ENCODE results near the gene PRG3. TPM values are rescaled to one million over a fixed set of nuclear protein-coding genes. Genes with fewer than 3 reads are reported as not detected.

Gene PRG3
- total and polyA plus RNA-seq, 8 donors = not detected

DNA sequence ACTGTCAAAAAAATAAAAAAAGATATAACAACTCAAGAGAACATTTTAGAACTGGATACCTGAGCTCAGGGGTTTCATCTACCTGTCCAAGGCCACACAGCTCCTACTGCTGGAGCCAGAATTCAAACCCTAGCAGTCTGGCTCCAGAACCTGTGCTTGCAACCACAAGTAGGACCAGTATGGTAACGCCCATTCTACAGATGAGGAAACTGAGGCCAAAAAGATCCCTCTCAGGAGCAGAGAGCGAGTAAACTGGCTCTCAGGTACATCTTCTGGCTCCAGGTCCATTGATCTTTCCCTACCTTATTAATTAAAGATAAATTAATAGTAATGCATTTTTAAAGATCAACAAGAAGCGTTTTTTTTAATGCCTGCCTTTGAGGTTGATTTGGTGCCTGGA, 23.6 kb downstream of the PRG3 start:
- Histone ChIP-seq H3K4me1 (peaks cover 0 to 8% (median 0%) of the 10 kb centered on the region in 3 donors), H3K36me3 (no peaks in the 10 kb centered on the region), H3K9me3 (no peaks in the 10 kb centered on the region), H3K27me3 (no peaks in the 10 kb centered on the region), H3K27ac (peak overlapping the region in 1 of 4 donors; percentile 47), H3K4me3 (no peak overlapping the region)
- ATAC-seq = no peak
- WGBS, 2 donors = 81 to 83% methylated on average over 3 of the region's 3 CpGs
- intact Hi-C loops (cut with DNase I) = no loop called here
- DNase-seq = no peak
- no peak for FAIRE-seq
- TF ChIP-seq, protein P1, sequence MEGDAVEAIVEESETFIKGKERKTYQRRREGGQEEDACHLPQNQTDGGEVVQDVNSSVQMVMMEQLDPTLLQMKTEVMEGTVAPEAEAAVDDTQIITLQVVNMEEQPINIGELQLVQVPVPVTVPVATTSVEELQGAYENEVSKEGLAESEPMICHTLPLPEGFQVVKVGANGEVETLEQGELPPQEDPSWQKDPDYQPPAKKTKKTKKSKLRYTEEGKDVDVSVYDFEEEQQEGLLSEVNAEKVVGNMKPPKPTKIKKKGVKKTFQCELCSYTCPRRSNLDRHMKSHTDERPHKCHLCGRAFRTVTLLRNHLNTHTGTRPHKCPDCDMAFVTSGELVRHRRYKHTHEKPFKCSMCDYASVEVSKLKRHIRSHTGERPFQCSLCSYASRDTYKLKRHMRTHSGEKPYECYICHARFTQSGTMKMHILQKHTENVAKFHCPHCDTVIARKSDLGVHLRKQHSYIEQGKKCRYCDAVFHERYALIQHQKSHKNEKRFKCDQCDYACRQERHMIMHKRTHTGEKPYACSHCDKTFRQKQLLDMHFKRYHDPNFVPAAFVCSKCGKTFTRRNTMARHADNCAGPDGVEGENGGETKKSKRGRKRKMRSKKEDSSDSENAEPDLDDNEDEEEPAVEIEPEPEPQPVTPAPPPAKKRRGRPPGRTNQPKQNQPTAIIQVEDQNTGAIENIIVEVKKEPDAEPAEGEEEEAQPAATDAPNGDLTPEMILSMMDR (IDR thresholded peaks at IDR 0.05) = no peak

DNA sequence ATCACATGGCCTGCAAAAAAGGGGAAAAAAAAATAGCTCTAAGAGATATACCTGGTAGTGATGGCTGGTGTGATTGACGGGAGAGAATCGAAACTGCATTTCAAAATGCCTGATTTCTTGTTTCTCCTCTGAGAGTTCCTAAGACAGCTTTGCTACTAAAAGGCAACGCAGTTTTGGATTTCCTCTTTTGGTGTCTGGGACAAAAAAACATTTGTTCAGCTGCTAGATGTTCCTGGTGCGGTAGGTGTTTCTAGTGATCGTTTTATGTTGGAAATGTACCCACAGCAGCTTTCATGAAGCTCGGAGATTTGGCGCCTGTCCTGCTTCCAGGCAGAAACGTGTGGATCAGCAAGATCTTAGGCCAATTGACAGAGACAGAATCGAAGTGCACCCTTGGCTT, 24.7 kb downstream of the PRG3 start:
- peak overlapping the region in 2 of 4 donors; percentile 5 to 50 for H3K27ac ChIP-seq
- ATAC-seq = no peak
- H3K9me3 ChIP-seq = no peaks in the 10 kb centered on the region
- DNase-seq = no peak
- WGBS, 2 donors = 34 to 35% methylated on average over 9 of the region's 9 CpGs
- peaks cover 0 to 8% (median 0%) of the 10 kb centered on the region in 3 donors for H3K4me1 ChIP-seq
- TF ChIP-seq, protein P1 (IDR thresholded peaks at IDR 0.05) = no peak
- H3K36me3 ChIP-seq = no peaks in the 10 kb centered on the region
- H3K27me3 ChIP-seq = no peaks in the 10 kb centered on the region
- no peak overlapping the region for H3K4me3 ChIP-seq
- intact Hi-C loops (cut with DNase I) = no loop called here
- no peak for FAIRE-seq

DNA sequence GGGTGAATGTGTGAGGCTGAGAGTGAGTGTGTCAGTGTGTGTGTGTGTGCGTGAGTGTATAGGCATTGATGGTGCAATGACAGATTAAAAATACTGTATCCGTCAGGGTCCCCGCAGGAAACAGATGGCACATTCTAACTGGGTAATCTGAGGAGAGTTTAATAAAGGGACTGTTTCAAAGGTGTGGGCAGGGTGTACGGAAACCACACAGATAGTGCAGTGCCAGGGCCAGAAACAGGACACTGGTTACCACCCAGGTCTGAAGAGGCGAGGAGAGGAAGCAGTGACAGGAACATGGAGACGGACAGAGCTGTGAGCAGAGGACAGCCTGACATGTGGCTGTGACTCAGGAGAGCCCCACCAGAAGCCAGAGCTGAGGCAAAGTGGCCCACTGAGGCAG, 26.3 kb downstream of the PRG3 start:
- 85% methylated on average over 6 of the region's 6 CpGs for WGBS, 2 donors
- H3K27me3 ChIP-seq = no peaks in the 10 kb centered on the region
- no peak overlapping the region for H3K27ac ChIP-seq
- FAIRE-seq (no peak), ATAC-seq (peak in 1 of 4 donors; percentile 12), DNase-seq (no peak)
- intact Hi-C loops (cut with DNase I) = no loop called here
- no peak overlapping the region for H3K4me3 ChIP-seq
- H3K4me1 ChIP-seq = peaks cover 0 to 8% (median 0%) of the 10 kb centered on the region in 3 donors
- H3K36me3 ChIP-seq = no peaks in the 10 kb centered on the region
- H3K9me3 ChIP-seq = no peaks in the 10 kb centered on the region
- TF ChIP-seq, protein P1 (IDR thresholded peaks at IDR 0.05) = no peak

DNA sequence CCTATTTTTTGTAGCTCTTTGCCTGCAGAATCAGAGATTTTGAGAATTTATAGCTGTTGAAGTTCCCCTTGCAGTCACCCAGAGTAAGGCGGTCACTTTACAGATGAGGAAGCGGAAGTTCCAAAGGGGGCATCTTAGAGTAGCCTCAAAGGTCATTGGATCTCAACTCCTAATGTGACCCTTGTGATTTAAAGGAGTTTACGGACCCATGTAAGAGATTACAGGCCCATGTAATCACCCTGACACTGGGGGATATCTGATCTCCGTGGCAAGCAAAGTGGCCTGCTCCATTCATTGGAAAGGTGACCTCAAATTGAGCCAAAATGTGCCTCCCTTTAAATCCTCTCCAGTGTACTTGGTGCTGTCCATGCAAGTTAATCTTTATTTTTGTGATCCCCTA, 27.1 kb downstream of the PRG3 start:
- intact Hi-C loops (cut with DNase I) = no loop called here
- FAIRE-seq (no peak), DNase-seq (no peak), ATAC-seq (no peak)
- Histone ChIP-seq H3K36me3 (no peaks in the 10 kb centered on the region), H3K4me1 (peaks cover 0 to 8% (median 0%) of the 10 kb centered on the region in 3 donors), H3K4me3 (no peak overlapping the region), H3K27me3 (no peaks in the 10 kb centered on the region), H3K9me3 (no peaks in the 10 kb centered on the region), H3K27ac (no peak overlapping the region)
- 77 to 86% methylated on average over 4 of the region's 4 CpGs for WGBS, 2 donors
- TF ChIP-seq, protein P1 (IDR thresholded peaks at IDR 0.05) = no peak

DNA sequence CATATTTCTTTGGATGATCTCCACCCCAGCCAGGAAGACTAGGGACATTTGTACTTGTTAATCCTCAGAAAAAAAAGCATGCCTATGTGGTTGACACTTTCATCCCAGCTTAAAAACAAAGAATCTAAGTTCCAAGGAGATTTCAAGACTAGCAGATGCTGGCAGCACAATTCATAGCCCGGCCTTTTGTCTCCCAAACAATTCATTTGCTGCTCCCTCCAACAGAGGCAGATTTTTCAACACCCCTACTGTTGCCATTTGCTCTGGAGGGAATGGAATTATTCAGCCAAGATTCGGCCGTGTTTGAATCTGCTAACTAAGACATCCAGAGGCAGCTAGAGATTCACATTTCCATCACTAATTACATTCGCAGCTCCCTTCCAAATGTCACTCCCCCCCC, 27.5 kb downstream of the PRG3 start:
- Histone ChIP-seq H3K27me3 (no peaks in the 10 kb centered on the region), H3K9me3 (no peaks in the 10 kb centered on the region), H3K36me3 (no peaks in the 10 kb centered on the region), H3K4me3 (no peak overlapping the region), H3K4me1 (peaks cover 0 to 8% (median 0%) of the 10 kb centered on the region in 3 donors), H3K27ac (no peak overlapping the region)
- FAIRE-seq = no peak
- WGBS, 2 donors = 64 to 79% methylated on average over 4 of the region's 4 CpGs
- no peak for ATAC-seq
- intact Hi-C loops (cut with DNase I) = no loop called here
- TF ChIP-seq, protein P1 (IDR thresholded peaks at IDR 0.05) = no peak
- no peak for DNase-seq

Data from pancreas (tissue), 10 donors.